NCI-H2171 (cell line): ENCODE measurements around the gene GSAP.
"Not testable (repeated sequence)": the region's sequence is repeated elsewhere in the genome, so short reads cannot be mapped to it uniquely, and the experiment has no call there.

ENCODE experiments used
- DNase-seq: peaks from one replicate; lab custom pipeline; 2025; lab: John Stamatoyannopoulos, UW

GSAP gene, protein sequence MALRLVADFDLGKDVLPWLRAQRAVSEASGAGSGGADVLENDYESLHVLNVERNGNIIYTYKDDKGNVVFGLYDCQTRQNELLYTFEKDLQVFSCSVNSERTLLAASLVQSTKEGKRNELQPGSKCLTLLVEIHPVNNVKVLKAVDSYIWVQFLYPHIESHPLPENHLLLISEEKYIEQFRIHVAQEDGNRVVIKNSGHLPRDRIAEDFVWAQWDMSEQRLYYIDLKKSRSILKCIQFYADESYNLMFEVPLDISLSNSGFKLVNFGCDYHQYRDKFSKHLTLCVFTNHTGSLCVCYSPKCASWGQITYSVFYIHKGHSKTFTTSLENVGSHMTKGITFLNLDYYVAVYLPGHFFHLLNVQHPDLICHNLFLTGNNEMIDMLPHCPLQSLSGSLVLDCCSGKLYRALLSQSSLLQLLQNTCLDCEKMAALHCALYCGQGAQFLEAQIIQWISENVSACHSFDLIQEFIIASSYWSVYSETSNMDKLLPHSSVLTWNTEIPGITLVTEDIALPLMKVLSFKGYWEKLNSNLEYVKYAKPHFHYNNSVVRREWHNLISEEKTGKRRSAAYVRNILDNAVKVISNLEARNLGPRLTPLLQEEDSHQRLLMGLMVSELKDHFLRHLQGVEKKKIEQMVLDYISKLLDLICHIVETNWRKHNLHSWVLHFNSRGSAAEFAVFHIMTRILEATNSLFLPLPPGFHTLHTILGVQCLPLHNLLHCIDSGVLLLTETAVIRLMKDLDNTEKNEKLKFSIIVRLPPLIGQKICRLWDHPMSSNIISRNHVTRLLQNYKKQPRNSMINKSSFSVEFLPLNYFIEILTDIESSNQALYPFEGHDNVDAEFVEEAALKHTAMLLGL

DNA sequence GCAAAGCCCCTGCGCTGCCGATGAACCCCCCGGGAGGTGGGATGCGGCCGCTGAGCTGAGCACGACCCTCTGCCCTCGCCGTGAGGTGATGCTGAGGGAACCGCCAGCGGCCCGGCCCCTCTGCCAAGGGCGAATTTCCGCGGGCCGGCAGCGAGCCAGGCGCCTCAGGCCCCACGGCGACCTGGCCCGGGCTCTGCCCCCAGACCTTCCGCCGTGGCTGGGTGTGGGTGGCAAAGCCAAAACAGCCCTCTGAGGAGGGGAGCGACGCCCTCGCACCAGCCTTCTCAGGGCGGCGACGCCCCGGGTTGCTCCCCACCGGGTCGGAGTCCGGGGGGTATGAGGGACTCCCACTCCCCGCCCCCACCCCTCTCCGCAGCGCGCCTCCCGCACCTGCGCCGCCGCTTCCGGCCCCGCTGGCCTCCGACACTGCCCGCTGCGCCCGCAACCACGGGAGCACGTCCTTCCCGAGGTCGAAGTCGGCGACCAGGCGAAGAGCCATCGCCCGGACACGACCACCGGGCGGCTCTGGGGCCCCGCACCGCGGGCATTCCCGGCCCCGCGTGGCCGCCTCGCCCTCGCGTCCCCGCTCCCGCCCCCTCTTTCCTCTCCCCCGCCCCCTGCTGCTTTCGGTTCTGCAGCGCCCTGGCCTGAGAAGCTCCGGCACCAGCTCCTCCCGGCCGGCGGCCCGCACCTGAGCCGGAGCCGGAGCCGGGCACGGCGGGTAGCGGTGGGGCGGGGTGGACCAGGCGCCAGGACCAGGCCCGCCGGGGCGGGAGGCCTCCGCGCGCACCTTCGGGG lies at the start of gene GSAP:
Gene GSAP, minus strand, starts transcription at position 527 of the 798 bp plus-strand sequence. Its CDS starts 28 bp downstream, at position 499.
- DNase-seq, result peak; percentile 18

DNA sequence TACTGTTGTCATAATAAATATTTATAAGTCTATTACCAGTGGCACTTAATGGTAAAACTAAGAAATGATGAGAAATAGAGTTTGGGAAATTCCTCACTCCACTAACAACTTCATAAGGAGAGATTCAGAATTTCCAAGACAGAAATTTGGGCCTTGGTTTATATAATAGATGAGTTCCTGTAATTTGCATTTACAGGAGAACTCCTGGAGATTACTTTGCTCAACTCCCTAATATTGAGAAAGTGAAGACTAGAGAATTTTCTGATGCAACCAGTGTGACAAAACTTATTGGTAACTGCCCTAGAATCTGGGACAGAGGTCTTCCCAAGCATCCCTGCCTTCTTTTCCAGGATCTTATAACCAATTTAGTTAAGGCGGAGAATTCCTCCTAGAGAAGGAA lies 49.1 kb upstream of the GSAP start:
- DNase-seq, result no peak

DNA sequence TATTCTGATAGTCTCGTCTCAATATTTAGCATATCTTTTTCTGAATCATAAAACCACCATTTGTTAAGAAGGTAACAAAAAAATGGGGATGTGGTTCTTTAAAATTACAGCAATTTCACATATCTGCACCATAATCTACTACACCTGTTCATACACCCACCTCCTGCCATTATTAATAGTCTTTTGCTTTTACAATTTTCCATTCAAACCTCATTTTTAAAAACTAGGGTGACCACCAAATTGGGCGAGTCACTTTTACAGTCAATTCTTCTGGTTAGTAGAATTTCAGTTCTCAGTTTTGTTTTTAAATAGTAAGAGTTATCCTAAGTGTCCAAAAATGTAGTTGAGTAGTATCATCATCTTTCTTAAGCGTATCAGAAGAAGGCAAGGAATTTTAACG lies 48.4 kb upstream of the GSAP start:
- no peak for DNase-seq

DNA sequence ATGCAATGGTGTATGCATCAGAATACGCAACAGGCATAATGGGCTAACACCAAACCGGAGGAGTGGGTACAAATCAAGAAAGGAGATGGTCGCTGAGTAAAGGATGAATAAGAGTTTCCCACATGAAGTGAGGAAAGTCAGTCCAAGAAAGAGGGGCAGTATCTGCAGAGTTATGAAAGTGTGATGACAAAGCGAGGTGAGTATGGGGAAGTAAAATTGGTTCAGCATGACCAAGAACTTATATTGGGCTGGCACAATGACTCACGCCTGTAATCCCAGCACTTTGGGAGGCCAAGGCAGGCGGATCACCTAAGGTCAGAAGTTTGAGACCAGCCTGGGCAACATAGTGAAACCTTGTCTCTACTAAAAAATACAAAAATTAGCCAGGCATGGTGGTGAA lies 47.5 kb upstream of the GSAP start:
- not testable (repeated sequence) for DNase-seq

DNA sequence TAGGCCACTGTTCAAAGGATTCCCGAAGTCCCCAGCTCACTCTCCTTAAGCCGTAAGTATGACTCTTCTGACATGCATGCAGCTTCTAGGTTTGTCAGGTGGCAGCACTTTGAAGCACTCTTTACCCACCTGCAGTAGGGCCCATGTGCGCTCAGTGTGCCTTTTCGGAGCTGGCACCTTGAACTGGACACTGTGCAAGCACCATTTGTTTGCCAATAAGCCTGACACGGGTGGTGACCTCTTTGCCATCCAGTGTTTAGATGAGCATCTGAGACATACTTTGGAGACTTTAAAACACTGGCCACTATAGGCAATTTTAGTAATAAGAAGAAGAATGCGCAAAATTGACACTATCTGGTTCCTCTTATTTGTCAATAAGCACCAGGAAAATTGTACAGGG lies 45.7 kb upstream of the GSAP start:
- DNase-seq, result no peak

DNA sequence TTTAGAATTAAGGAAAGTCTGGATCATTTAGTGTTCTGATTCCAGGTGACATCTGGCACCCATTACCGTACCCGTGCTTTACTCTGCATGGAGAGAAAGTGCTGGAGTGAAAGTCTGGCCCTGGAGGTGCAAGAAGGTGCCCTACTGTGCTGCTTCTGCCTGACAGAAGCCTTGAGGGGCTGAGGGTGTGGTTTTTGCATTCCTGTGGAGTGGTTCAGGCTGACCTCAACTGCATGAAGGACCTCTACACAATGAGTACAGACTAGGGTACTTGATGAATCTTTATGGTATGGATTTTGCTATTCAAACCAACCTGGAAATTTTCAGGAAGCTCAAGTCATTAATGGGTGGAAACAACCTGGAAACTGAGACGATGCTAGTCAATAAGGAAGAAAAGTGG lies 45.1 kb upstream of the GSAP start:
- DNase-seq, result no peak

DNA sequence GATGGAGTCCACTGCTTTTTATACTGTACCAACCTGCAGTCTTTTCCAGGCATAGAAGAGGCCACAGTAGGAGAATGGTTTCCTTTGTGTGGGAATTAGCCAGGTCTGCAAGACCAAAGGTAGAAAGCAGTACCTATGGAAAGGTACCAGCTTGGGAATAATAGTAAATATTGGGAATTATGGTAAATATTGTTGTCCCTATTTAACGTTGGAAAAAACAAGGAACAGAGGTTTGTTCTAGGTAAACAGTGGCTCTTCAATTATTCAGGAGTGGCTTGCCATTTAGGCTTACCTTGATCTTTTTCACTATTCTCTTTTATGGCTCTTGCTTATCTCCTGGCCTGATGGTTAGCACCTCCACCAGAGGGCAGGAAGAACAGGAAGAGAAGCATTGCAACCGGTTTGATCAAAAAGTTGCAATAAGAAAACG lies 43.9 kb upstream of the GSAP start:
- no peak for DNase-seq

DNA sequence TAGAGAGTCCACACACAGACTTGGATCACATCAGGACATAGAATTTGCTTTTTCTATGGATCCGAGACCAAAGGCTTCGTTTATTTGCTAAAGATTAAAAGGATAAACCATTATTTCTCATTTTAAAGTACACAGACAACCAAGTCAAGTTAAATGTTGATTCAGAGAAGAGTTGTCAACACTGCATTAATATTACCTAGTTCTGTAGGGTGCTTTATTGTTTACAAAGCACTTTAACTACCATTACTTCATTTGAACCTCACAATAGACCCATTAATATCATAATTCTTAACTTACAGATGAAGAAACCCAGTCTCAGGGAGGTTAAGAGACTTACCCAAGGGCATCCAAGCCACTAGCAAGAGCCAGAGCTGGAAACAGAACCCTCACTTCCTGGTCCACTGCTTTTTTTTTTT lies 43.2 kb upstream of the GSAP start:
- DNase-seq, result no peak

DNA sequence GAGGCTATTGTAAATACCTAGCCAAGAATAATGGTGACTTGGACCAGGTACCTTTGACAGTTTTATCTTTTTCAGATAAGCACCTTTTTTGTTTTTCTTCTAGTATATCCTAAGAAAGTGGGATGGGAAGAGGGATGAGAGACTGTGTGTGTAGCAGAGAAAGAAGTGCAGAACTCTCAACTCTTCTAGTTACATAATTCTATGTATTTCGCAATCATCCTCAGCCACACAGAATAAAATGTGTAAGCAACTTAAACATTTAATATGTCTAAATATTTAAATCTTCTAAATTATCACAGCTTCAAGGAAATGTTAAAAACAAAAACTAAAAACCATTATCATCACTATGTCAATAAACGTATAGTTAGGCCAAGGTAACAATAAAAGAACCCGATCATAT lies 42.6 kb upstream of the GSAP start:
- DNase-seq, result no peak

DNA sequence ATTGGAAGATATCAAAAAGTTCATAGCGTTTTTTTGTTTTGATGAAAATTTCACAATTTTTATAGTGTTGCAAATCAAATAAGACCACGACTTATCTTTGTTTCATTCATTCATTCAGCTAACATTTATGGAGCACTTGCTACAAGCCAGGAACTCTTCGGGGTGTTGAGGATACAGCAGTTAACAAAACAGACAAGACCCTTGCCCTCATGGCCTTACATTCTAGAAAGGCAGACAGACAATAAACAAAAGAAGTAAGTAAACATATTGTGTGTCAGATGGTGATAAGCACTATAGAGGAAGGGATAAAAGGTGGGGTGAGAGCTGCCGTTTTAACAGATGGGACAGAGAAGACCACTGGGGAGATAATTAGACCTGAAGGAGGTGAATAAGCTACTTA lies 41.6 kb upstream of the GSAP start:
- no peak for DNase-seq

DNA sequence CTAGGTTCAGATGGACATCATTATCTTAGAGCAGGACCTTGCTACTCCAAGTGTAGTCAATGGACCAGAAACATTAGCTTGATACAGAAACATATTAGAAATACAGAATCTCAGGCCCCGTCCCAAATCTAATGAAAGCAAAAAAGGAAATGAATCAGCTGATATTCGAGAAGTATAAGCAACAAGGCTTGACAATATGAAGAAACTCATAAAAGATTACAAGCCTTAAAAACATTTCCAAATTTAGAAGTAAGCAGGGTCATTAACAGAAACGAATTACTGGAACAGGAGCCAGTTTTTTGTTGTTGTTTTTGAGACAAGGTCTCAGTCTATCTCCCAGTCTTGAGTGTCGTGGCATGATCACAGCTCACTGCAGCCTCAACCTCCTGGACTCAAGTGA lies 40.5 kb upstream of the GSAP start:
- no peak for DNase-seq

DNA sequence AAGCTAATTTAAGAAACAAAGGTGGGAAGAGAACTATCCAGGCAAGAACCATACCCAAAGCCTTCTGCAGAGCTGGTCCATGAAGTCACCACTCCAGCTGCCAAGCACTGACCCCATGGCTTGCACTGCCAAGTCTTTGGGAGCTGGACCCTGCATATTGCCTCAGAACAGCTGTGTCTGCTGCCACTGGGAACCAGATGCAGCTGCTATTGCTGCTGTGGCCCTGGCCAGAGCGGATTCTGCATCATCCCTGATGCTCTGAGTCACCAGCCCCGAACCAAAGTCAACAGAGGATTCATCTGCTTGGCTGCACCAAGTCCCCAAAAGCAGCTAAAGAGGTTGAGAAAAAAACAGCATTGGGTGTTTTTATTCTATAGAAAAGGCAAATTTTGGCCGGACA lies 39.2 kb upstream of the GSAP start:
- DNase-seq, result no peak

DNA sequence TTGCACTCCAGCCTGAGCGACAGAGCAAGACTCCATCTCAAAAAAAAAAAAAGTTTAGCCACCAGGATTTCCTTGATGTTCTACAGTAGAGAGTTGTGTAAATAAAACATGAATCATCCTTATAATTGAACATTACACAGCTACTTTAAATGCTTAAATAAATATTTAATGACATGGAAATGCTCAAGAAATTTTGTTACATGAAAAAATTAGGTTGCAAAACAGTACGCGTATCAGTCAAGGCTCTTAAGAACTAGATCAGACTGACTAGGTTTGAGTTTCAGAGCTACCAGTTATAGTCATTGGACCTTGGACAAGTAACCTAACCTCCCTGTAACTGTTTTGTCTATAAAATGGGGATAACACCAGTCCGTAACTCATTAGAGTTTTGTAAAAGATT lies 38.7 kb upstream of the GSAP start:
- DNase-seq, result no peak

DNA sequence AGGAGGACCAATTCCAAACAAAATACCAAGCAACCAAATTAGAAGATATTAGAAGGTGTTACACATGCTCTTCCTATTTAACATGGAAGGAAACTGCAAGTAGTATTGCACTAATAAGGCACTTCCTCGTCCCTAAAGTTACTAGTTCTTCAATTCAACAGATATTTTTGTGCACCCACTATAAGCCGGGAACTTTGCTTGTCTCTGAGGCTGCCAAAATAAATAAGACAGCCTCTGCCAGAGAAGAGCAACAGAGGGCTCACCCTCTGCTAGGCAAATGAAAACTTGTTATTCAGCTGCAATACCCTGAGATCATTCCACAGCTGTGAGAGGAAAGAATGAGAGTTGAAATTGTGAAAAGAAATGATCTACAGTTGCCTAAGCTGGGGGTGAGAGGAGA lies 37.4 kb upstream of the GSAP start:
- no peak for DNase-seq

DNA sequence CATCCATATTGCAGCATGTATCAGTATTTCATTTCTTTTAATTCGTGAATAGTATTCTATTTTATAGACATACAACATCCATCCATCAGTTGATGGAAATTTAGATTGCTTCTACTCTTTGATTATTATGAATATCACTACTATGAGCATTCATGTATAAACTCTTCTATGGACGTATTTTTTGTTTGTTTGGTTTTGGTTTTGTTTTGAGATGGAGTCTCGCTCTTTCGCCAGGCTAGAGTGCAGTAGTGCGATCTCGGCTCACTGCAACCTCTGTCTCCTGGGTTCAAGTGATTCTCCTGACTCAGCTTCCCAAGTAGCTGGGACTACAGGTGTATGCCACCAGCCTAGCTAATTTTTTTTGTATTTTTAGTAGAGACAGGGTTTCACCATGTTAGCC lies 35.8 kb upstream of the GSAP start:
- DNase-seq, result not testable (repeated sequence)

DNA sequence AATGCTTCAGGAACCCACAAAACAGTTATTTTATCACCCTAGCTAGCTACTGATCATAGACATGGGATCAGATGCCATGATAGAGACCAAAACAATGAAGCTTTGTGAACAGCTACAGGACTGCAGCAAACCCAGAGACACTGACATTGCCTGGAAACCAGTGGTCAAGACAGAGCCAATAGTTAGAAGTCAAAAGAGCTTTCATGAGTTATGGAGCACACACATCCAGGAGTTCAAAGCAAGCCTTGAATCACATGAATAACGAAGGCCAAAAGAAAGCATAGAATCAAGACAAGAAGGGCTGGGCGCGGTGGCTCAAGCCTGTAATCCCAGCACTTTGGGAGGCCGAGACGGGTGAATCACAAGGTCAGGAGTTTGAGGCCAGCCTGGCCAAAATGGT lies 34.5 kb upstream of the GSAP start:
- no peak for DNase-seq

DNA sequence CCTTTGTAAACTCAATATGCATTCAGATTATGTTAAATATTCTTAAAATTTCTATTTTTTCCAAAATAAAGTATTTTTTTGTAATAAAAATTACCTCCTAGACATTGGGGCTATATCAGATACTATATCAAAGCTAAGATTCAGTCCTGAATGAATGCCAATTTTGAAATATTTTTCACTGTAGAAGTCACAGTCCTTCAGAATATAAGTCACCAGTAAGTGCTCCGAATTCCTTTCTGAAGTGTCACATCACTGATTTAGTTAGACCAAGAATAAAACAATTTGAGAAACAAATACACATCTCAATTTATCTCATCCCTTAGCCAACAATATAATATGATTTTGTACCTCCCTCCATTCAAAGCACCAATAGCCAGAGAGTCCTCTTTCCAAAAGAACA lies 33.9 kb upstream of the GSAP start:
- DNase-seq, result no peak

DNA sequence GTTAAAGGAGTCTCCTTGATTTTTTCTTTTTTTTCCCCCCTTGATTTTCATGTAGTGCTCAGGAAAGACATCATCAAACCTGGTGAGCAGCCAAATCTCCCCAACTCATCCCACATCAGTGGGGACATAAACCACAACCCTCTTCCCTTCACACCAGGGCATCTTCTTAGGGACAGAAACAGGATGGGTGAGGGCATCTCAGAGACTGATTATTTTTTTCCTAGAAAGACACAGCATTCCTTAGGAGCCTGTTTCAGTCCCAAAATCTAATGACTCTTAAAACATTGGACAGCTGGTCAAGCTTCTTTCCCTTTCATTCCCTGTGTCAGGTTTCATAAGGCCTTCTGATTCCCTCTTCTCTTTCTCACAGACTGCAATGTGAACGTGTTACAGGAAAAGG lies 31.5 kb upstream of the GSAP start:
- DNase-seq, result no peak

DNA sequence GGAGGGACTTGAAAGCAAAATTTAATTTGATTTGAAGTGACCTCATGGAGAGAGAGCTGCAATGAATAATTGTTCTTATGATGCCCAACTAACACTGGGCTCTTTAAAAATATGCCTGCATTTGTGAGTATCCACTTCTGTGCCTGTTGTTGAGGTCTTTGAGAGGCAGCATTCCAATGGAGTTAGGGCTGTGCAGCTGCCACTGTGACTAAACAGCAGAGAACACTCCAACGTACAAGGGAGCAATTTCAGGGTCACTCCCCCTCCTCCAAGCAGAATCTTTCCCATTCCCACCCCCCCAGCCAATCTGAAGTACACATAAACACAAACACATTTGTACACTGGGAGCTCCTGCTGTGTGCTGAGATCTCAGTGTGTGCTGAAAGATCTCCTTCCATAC lies 28.0 kb upstream of the GSAP start:
- no peak for DNase-seq

DNA sequence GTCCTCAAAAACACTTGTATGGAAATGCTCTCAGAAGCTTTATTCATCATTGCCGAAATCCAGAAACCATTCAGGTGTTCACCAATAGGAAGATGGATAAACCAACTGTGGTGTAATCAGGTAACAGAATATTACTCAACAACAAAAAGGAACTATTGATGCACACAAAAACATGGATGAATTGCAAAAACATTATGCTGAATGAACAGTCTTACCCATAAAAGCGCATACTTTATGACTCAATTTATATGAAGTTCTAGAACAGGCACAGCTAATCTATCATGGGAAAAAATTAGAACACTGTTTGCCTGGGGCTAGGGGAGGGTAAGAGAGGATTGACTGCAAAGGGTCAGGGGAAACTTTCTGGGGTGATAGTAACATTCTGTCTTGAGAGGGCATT lies 26.9 kb upstream of the GSAP start:
- no peak for DNase-seq

DNA sequence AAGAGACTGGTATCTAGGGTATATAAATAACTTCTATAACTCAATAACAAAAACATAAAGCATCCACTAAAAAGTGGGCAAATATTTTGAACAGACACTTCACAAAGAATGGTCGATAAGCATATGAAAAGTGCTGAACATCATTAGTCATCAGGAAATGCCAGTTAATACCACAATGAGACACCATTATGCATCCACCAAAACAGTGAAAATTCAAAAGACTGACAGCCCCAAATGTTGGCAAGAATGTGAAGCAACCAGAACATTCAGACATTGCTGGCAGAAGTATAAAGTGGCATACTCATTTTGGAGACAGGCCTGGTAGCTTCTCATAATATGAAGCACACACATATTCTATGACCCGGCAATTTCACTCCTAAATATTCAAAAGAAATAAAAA lies 26.5 kb upstream of the GSAP start:
- no peak for DNase-seq

DNA sequence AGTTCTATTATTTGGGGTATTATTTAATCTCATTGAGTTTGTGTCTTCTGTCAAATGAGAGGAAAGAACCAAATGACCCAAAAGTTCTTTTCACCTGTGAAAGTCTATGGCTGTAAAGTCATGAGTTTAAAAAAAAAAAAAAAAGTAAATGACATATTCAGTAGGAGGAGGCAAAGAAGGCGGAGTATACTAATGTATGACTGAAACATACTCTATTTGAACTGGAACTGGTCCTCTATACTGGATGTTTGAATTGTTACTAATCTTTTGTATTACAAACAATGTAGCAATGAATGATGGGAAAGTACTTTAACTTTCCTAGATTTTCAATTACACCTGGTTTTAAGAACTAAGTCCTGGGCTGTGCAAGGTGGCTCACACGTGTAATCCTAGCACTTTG lies 24.9 kb upstream of the GSAP start:
- DNase-seq, result no peak

DNA sequence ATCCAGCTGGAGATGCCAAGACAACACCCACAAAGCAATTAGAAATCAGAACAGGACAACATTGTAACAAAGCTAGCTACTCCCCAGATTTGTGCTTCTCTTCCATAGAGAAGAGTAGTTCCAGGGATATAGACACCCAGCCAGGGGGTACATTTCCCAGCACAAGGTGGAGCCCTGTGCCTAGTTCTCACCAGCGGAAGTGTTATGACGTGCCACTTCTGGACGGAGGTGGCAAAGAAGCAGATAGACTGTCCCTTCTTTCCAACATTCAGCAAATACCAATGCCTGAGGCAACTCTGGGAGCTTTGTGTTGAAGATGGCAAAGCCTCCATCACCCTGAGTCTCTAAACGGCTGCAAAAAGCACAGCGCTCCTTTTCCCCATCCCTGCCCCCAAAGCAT lies 23.4 kb upstream of the GSAP start:
- DNase-seq, result no peak
